ENCODE data around the gene SCN9A. TPM values are rescaled to one million over a fixed set of nuclear protein-coding genes. Genes with fewer than 3 reads are reported as not detected.

SCN9A gene
- total RNA-seq, 1 experiment from 2014 or later: 1.3 TPM

GRCh38 chr2:166417669-166418068 is 41.9 kb upstream of the SCN9A start:
- H2BK20ac ChIP-seq (ENCODE audit: low read depth, low read length, poor library complexity, severe bottlenecking): no peak overlapping the region
- H2BK120ac ChIP-seq (ENCODE audit: low read depth, low read length, poor library complexity, severe bottlenecking): no peak overlapping the region
- TF ChIP-seq, protein P1, sequence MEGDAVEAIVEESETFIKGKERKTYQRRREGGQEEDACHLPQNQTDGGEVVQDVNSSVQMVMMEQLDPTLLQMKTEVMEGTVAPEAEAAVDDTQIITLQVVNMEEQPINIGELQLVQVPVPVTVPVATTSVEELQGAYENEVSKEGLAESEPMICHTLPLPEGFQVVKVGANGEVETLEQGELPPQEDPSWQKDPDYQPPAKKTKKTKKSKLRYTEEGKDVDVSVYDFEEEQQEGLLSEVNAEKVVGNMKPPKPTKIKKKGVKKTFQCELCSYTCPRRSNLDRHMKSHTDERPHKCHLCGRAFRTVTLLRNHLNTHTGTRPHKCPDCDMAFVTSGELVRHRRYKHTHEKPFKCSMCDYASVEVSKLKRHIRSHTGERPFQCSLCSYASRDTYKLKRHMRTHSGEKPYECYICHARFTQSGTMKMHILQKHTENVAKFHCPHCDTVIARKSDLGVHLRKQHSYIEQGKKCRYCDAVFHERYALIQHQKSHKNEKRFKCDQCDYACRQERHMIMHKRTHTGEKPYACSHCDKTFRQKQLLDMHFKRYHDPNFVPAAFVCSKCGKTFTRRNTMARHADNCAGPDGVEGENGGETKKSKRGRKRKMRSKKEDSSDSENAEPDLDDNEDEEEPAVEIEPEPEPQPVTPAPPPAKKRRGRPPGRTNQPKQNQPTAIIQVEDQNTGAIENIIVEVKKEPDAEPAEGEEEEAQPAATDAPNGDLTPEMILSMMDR (conservative IDR thresholded peaks at IDR 0.05): peak; percentile 56
- no peaks in the 10 kb centered on the region for H3K79me2 ChIP-seq (ENCODE audit: insufficient read depth, low read length)
- H3K4me1 ChIP-seq (ENCODE audit: insufficient read depth, low read length): no peaks in the 10 kb centered on the region
- H3K23me2 ChIP-seq (ENCODE audit: insufficient read length, low read depth, low read length, poor library complexity, severe bottlenecking): no peaks in the 10 kb centered on the region
- no peaks in the 10 kb centered on the region for H4K20me1 ChIP-seq (ENCODE audit: control insufficient read depth, insufficient read depth, insufficient read length)
- H3K27me3 ChIP-seq (ENCODE audit: insufficient read depth, low read length): no peaks in the 10 kb centered on the region
- no peak overlapping the region for H4K8ac ChIP-seq (replicated peaks; ENCODE audit: insufficient read length, low read depth, low read length)
- H2BK12ac ChIP-seq (ENCODE audit: insufficient read length, low read depth, low read length): no peak overlapping the region
- no peak overlapping the region for H3K23ac ChIP-seq (ENCODE audit: insufficient read length, low read depth, low read length)
- no peak overlapping the region for H2AK5ac ChIP-seq (ENCODE audit: insufficient read length, low read length)
- H2BK15ac ChIP-seq (ENCODE audit: low read depth, low read length): no peak overlapping the region
- no peak overlapping the region for H4K91ac ChIP-seq (ENCODE audit: insufficient read length, low read depth, low read length)
- no CpG with 5 or more reads among the region's 2 CpGs for WGBS (ENCODE audit: extremely low coverage, insufficient read length, low lambda C conversion rate)
- no peak overlapping the region for H3K4ac ChIP-seq (ENCODE audit: low read depth, low read length)
- no peak overlapping the region for H3K56ac ChIP-seq (ENCODE audit: insufficient read length, low read depth, low read length)
- no peaks in the 10 kb centered on the region for H3K79me1 ChIP-seq (ENCODE audit: insufficient read depth, low read depth, low read length, poor library complexity, severe bottlenecking)
- Mint-ChIP-seq H3K4me3 (no peak overlapping the region), H3K36me3 (ENCODE audit: insufficient read depth in 1 of 3, low read depth in 3 of 3) (no peaks in the 10 kb centered on the region), H3K9me3 (no peaks in the 10 kb centered on the region), H3K27me3 (ENCODE audit: low read depth) (no peaks in the 10 kb centered on the region), H3K4me1 (no peaks in the 10 kb centered on the region), H3K27ac (no peak overlapping the region)
- H3K9ac ChIP-seq (ENCODE audit: extremely low read depth, insufficient read length, low read length): no peak overlapping the region
- H3K27ac ChIP-seq (ENCODE audit: insufficient read length, low read depth, low read length): no peak overlapping the region
- H3T11ph ChIP-seq (ENCODE audit: low read length): no peak overlapping the region
- no peak overlapping the region for H4K5ac ChIP-seq (ENCODE audit: insufficient read length, low read depth, low read length)
- H3K9me3 ChIP-seq (ENCODE audit: control insufficient read depth, low read depth, low read length): no peaks in the 10 kb centered on the region
- no peak overlapping the region for H3K4me2 ChIP-seq (ENCODE audit: insufficient read depth, insufficient read length, low read length)
- no peak overlapping the region for H2AFZ ChIP-seq (ENCODE audit: low read length)
- H3K18ac ChIP-seq (ENCODE audit: insufficient read length, low read depth, low read length): no peak overlapping the region
- no peak overlapping the region for H2BK5ac ChIP-seq (ENCODE audit: insufficient read length, low read length)
- no peak for DNase-seq
- no peak overlapping the region for H3K14ac ChIP-seq (ENCODE audit: insufficient read depth, low read length)

Measured in H9 (cell line).